ENCODE data around the gene LRRC72. TPM values are rescaled to one million over a fixed set of nuclear protein-coding genes. Genes with fewer than 3 reads are reported as not detected.

Gene LRRC72
- total and polyA plus RNA-seq, 2 experiments from 2014 or later = not detected

GRCh38 chr7:16609842-16610450, 83.3 kb downstream of the LRRC72 start (continued):
- TF ChIP-seq NANOG (IDR thresholded peaks at IDR 0.05; ENCODE audit: borderline replicate concordance) = no peak

- no peaks in the 10 kb centered on the region for H3K27me3 ChIP-seq (ENCODE audit: insufficient read depth)
- no peaks in the 10 kb centered on the region for H4K20me1 ChIP-seq (replicated peaks; ENCODE audit: insufficient read depth)
- no peaks in the 10 kb centered on the region for H3F3A ChIP-seq (replicated peaks; ENCODE audit: low read depth)
- H3K27ac ChIP-seq (ENCODE audit: low read depth) = no peak overlapping the region
- H3K4me1 Mint-ChIP-seq = peaks cover 7% of the 10 kb centered on the region
- no peaks in the 10 kb centered on the region for H3K9me2 ChIP-seq (ENCODE audit: insufficient read depth)
- no peaks in the 10 kb centered on the region for H3K79me2 ChIP-seq (replicated peaks; ENCODE audit: insufficient read depth)
- H3K4me1 ChIP-seq (ENCODE audit: insufficient read depth) = peaks cover 7% of the 10 kb centered on the region; the same call in 1 of the 2 replicates
- ATAC-seq (no peak), DNase-seq (ENCODE audit: low spot score) (no peak)
- no peaks in the 10 kb centered on the region for H3K36me3 ChIP-seq (ENCODE audit: insufficient read depth)
- H2AFZ ChIP-seq = no peak overlapping the region
- H3K27ac Mint-ChIP-seq = no peak overlapping the region
- TF ChIP-seq NANOG (IDR thresholded peaks at IDR 0.05; ENCODE audit: borderline replicate concordance) (no peak), ZNF331 (CRISPR knock-in tag; IDR thresholded peaks at IDR 0.05; ENCODE audit: low read depth) (no peak), REST (IDR thresholded peaks at IDR 0.05; ENCODE audit: unreplicated experiment) (no peak), CREB1 (CRISPR knock-in tag; IDR thresholded peaks at IDR 0.05; ENCODE audit: low read depth) (no peak), ZNF462 (CRISPR knock-in tag; IDR thresholded peaks at IDR 0.05) (no peak), POLR2AphosphoS5 (IDR thresholded peaks at IDR 0.05; ENCODE audit: low read depth) (no peak), STAT1 (IDR thresholded peaks at IDR 0.05; ENCODE audit: unreplicated experiment) (no peak), ETS1 (IDR thresholded peaks at IDR 0.05) (no peak), EZH2phosphoT487 (IDR thresholded peaks at IDR 0.05; ENCODE audit: unreplicated experiment) (no peak)
- peaks cover 2% of the 10 kb centered on the region for H3K27me3 Mint-ChIP-seq (ENCODE audit: insufficient read depth, low read depth, poor library complexity)
- H3K4me2 ChIP-seq = no peak overlapping the region
- H3K4me3 ChIP-seq = no peak overlapping the region
- H3K36me3 Mint-ChIP-seq (ENCODE audit: low read depth) = peaks cover 3% of the 10 kb centered on the region; the same call in 1 of the 3 replicates
- no peaks in the 10 kb centered on the region for H3K9me3 Mint-ChIP-seq
- H3K4me3 Mint-ChIP-seq = no peak overlapping the region
These were observed 85.1 kb downstream of the LRRC72 start for GRCh38 chr7:16611711-16612110.
